Activated T-cell treated with anti-CD3 and anti-CD28 coated beads, Interleukin-2, amount 50 U/mL, for 24 hours (primary cell): ENCODE data around the gene AOC3.
"Not testable (repeated sequence)": the region's sequence is repeated elsewhere in the genome, so short reads cannot be mapped to it uniquely, and the experiment has no call there.

ENCODE experiments used
- DNase-seq: peaks from one replicate; pipeline ENCODE4 v3.0.0-alpha.2; 2020
- H3K27ac Mint-ChIP-seq: 2 replicates; pipeline ENCODE4 v1.8.0; 2020; ENCODE audit warnings: mild to moderate bottlenecking, mixed read lengths
- H3K27me3 Mint-ChIP-seq: 2 replicates; pipeline ENCODE4 v1.8.0; 2020; ENCODE audit warnings: mixed read lengths
- H3K36me3 Mint-ChIP-seq: 2 replicates; pipeline ENCODE4 v1.8.0; 2020; ENCODE audit warnings: low read depth, mixed read lengths
- H3K4me1 Mint-ChIP-seq: 2 replicates; pipeline ENCODE4 v1.8.0; 2020; ENCODE audit warnings: low read depth, mixed read lengths
- H3K4me3 Mint-ChIP-seq: 2 replicates; pipeline ENCODE4 v1.8.0; 2020; ENCODE audit warnings: mild to moderate bottlenecking, moderate library complexity, mixed read lengths
- H3K9me3 Mint-ChIP-seq: 2 replicates; pipeline ENCODE4 v1.8.0; 2020; ENCODE audit warnings: mixed read lengths

AOC3 gene

DNA sequence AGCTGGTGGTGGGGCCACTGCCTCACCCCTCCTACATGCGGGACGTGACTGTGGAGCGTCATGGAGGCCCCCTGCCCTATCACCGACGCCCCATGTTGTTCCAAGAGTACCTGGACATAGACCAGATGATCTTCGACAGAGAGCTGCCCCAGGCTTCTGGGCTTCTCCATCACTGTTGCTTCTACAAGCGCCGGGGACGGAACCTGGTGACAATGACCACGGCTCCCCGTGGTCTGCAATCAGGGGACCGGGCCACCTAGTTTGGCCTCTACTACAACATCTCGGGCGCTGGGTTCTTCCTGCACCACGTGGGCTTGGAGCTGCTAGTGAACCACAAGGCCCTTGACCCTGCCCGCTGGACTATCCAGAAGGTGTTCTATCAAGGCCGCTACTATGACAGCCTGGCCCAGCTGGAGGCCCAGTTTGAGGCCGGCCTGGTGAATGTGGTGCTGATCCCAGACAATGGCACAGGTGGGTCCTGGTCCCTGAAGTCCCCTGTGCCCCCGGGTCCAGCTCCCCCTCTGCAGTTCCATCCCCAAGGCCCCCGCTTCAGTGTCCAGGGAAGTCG lies 16.8 kb downstream of the AOC3 start:
- H3K27me3 Mint-ChIP-seq, result peaks cover 35% of the 10 kb centered on the region
- not testable (repeated sequence) for H3K9me3 Mint-ChIP-seq, DNase-seq, H3K4me3 Mint-ChIP-seq, H3K36me3 Mint-ChIP-seq, H3K4me1 Mint-ChIP-seq, H3K27ac Mint-ChIP-seq

GRCh38 chr17:42868338-42868737 lies 17.3 kb downstream of the AOC3 start:
- no peaks in the 10 kb centered on the region for H3K36me3 Mint-ChIP-seq
- H3K4me3 Mint-ChIP-seq, result no peak overlapping the region
- no peak overlapping the region for H3K27ac Mint-ChIP-seq
- H3K27me3 Mint-ChIP-seq, result peaks cover 40% of the 10 kb centered on the region
- no peaks in the 10 kb centered on the region for H3K9me3 Mint-ChIP-seq
- DNase-seq, result no peak
- no peaks in the 10 kb centered on the region for H3K4me1 Mint-ChIP-seq

GRCh38 chr17:42871647-42872046 lies 20.6 kb downstream of the AOC3 start:
- Mint-ChIP-seq H3K27me3 (peaks cover 38% of the 10 kb centered on the region), H3K4me1 (no peaks in the 10 kb centered on the region), H3K36me3 (no peaks in the 10 kb centered on the region), H3K4me3 (no peak overlapping the region), H3K9me3 (no peaks in the 10 kb centered on the region), H3K27ac (no peak overlapping the region)
- DNase-seq, result no peak

DNA sequence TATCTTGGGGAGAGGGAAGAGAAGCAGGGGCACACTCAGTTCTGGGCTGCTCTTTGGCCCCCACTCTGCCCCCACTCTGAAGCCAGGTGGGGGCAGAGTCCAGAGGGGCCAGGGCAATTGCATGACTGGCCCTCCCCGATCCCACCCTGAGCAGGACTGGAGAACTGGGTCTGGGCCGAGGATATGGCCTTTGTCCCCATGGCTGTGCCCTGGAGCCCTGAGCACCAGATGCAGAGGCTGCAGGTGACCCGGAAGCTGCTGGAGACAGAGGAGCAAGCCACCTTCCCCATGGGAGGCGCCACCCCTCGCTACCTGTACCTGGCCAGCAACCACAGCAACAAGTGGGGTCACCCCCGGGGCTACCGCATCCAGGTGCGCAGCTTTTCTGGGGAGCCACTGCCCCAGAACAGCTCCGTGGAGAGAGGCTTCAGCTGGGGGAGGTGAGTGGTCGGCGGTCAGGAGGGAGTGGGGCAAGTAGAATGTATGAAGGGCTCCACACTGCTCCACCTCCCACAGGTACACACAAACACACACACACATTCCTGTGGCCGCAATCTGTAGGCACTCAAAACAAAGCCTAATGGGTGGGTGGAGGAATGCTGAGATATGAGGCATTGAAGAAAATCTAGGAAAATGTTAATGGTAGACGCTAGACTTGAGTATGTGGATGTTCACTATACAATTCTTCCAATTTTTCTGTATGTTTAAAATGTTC lies 21.4 kb downstream of the AOC3 start:
- peaks cover 37% of the 10 kb centered on the region for H3K27me3 Mint-ChIP-seq
- H3K4me1 Mint-ChIP-seq, result no peaks in the 10 kb centered on the region
- no peak overlapping the region for H3K27ac Mint-ChIP-seq
- no peaks in the 10 kb centered on the region for H3K36me3 Mint-ChIP-seq
- no peak for DNase-seq
- no peak overlapping the region for H3K4me3 Mint-ChIP-seq
- H3K9me3 Mint-ChIP-seq, result no peaks in the 10 kb centered on the region

DNA sequence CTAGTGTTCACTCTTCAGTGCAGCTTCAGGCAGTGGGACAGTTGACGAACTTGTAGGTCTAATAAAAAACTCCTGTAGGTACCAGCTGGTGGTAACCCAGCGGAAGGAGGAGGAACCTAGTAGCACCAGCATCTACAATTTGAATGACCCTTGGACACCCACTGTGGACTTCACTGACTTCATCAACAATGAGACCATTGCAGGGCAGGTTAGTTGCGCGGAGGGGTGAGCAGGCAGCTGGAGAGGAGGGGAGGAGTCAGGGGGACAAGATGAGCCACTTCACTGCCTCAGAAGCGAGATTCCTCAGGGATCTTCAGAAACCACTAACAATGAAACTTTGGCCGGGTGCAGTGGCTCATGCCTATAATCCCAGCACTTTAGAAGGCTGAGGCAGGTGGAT lies 22.3 kb downstream of the AOC3 start:
- no peaks in the 10 kb centered on the region for H3K9me3 Mint-ChIP-seq
- no peaks in the 10 kb centered on the region for H3K4me1 Mint-ChIP-seq
- H3K4me3 Mint-ChIP-seq, result no peak overlapping the region
- H3K27ac Mint-ChIP-seq, result no peak overlapping the region
- DNase-seq, result no peak
- peaks cover 44% of the 10 kb centered on the region for H3K27me3 Mint-ChIP-seq
- no peaks in the 10 kb centered on the region for H3K36me3 Mint-ChIP-seq

DNA sequence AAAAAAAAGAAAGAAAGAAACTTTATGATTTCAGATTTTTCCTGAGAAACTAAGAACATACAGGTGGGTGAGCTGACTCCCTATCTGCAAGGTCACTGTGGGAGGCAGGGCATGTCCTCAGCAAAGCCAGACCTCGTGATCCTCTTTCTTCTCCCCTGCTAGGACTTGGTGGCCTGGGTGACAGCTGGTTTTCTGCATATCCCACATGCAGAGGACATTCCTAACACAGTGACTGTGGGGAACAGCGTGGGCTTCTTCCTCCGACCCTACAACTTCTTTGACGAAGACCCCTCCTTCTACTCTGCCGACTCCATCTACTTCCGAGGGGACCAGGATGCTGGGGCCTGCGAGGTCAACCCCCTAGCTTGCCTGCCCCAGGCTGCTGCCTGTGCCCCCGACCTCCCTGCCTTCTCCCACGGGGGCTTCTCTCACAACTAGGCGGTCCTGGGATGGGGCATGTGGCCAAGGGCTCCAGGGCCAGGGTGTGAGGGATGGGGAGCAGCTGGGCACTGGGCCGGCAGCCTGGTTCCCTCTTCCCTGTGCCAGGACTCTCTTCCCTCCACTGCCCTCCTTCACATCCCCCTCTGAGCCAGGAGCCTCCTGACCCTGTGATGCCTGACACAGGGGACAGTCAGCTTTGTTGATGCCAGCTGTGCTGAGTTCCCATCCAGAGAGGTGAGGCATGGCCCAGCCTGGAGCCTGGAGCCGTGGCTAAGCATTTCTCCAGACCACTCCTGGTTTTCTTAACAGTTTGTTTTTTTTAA lies 23.1 kb downstream of the AOC3 start:
- H3K4me3 Mint-ChIP-seq, H3K36me3 Mint-ChIP-seq, H3K9me3 Mint-ChIP-seq, H3K4me1 Mint-ChIP-seq, H3K27ac Mint-ChIP-seq, DNase-seq: not testable (repeated sequence)
- H3K27me3 Mint-ChIP-seq, result peaks cover 45% of the 10 kb centered on the region

DNA sequence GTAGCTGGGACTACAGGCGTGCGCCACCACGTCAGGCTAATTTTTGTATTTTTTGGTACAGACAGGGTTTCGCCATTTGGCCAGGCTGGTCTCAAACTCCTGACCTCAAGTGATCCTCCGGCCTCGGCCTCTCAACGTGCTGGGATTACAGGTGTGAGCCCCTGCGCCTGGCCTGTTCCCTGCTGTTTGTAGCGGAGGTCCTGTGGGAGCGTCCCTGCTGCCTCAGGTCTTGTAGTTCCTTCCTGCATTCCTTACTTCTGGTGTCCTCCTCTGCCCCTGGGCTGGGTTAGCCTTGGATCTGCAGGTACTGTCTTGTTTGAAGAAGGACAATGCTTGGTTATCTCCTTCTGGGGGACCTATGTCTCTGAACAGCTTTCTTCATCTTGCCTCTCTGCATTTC lies 26.0 kb downstream of the AOC3 start:
- Mint-ChIP-seq H3K27me3 (peaks cover 49% of the 10 kb centered on the region), H3K36me3 (no peaks in the 10 kb centered on the region), H3K9me3 (no peaks in the 10 kb centered on the region), H3K27ac (no peak overlapping the region), H3K4me1 (no peaks in the 10 kb centered on the region), H3K4me3 (no peak overlapping the region)
- no peak for DNase-seq

DNA sequence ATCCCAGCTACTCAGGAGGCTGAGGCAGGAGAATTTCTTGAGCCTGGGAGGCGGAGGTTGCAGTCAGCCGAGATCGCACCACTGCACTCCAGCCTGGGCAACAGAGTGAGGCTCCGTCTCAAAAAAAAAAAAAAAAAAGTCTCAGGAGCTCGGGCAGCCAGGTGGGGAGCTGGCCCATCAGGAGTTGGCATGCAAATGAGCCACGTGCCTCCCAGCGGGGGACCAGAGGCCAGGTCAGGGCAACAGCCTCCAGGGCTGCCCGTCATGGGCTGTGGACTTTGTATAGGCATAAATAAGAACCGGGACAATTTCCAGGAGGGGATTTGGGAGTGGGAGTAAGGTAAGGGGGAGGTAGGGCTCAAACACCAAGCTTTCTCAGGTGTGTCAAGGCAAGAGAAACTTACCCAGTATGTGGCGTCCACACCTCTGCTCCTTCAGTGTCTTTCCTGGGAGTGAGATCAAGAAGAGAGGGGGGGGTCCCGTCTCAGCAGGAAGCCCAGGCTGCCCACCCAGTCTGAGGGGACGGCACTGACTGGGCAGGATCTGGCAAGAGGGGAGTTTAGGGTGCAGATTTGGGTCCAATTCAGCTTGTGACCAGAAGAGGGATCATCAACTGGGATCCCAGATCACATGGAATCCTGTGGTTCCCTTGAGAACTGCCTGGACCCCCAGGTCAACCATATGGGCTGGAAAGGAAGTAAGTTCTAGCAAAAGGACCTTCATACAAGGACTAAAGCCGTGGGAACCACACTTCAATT lies 27.3 kb downstream of the AOC3 start:
- H3K9me3 Mint-ChIP-seq, result no peaks in the 10 kb centered on the region
- H3K36me3 Mint-ChIP-seq, result no peaks in the 10 kb centered on the region
- no peaks in the 10 kb centered on the region for H3K4me1 Mint-ChIP-seq
- no peak overlapping the region for H3K4me3 Mint-ChIP-seq
- H3K27ac Mint-ChIP-seq, result no peak overlapping the region
- DNase-seq, result no peak
- H3K27me3 Mint-ChIP-seq, result peaks cover 48% of the 10 kb centered on the region

DNA sequence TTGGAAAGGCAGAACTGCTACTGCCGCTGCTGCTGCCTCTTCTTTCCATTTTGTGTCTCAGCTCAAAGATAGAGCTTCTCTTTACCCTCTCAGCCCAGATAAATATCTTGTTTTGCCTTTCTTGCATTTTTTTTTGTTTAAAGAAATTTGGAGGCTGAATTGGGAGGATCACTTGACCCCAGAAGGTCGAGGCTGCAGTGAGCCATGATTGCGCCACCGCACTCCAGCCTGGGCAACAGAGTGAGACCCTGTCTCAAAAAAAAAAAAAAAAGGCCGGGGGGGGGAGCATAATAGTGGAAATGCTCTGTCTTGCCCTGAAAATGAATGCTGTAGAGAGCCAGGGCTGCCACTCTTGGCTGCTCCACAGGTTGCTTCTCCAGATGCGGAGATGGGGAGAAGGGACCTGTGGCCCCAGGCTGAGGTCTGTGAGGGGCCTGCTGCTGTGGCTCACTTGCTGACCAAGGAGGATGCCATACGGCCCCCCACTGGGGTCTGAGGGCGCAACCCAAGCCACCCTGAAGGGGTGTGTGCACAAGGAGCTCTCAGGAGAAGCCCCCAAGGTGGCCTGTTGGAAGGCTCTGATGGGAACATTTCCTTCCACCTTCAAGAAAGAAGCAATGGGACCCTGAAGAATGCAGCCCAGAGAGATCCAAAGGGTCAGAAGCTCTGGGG lies 28.1 kb downstream of the AOC3 start:
- H3K36me3 Mint-ChIP-seq, result no peaks in the 10 kb centered on the region
- H3K9me3 Mint-ChIP-seq, result no peaks in the 10 kb centered on the region
- peaks cover 53% of the 10 kb centered on the region for H3K27me3 Mint-ChIP-seq
- H3K4me1 Mint-ChIP-seq, result no peaks in the 10 kb centered on the region
- H3K4me3 Mint-ChIP-seq, result no peak overlapping the region
- no peak for DNase-seq
- no peak overlapping the region for H3K27ac Mint-ChIP-seq

- H3K27me3 Mint-ChIP-seq, result peaks cover 57% of the 10 kb centered on the region
- no peaks in the 10 kb centered on the region for H3K9me3 Mint-ChIP-seq
- no peak overlapping the region for H3K4me3 Mint-ChIP-seq
- H3K27ac Mint-ChIP-seq, result no peak overlapping the region
- no peaks in the 10 kb centered on the region for H3K36me3 Mint-ChIP-seq
- H3K4me1 Mint-ChIP-seq, result no peaks in the 10 kb centered on the region
- DNase-seq, result no peak
Measured at GRCh38 chr17:42879596-42879985, 28.6 kb downstream of the AOC3 start.

- H3K4me3 Mint-ChIP-seq, result no peak overlapping the region
- no peak overlapping the region for H3K27ac Mint-ChIP-seq
- no peaks in the 10 kb centered on the region for H3K9me3 Mint-ChIP-seq
- peaks cover 59% of the 10 kb centered on the region for H3K27me3 Mint-ChIP-seq
- no peaks in the 10 kb centered on the region for H3K36me3 Mint-ChIP-seq
- no peaks in the 10 kb centered on the region for H3K4me1 Mint-ChIP-seq
- no peak for DNase-seq
Measured at GRCh38 chr17:42880776-42881310, 29.8 kb downstream of the AOC3 start.

- not testable (repeated sequence) for H3K36me3 Mint-ChIP-seq, H3K27ac Mint-ChIP-seq, DNase-seq, H3K4me3 Mint-ChIP-seq, H3K4me1 Mint-ChIP-seq, H3K9me3 Mint-ChIP-seq
- H3K27me3 Mint-ChIP-seq, result peaks cover 63% of the 10 kb centered on the region
Measured at GRCh38 chr17:42881706-42882105, 30.7 kb downstream of the AOC3 start.

DNA sequence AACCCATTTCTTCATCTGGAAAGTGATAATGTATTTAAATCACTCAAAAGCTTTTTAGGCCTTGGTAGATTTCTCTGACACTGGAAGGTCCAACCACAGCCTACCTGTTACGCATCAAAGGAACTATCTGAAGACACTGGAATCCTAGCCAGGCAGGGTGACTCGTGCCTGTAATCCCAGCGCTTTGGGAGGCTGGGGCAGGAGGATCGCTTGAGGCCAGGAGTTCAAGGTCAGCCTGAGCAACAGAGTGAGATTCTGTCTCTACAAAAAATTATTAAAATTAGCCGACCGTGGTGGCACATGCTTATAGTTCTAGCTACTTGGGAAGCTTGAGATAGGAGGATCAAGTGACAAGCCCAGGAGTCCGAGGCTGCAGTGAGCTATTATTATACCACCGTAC lies 31.2 kb downstream of the AOC3 start:
- Mint-ChIP-seq H3K4me1 (peaks cover 6% of the 10 kb centered on the region), H3K9me3 (no peaks in the 10 kb centered on the region), H3K4me3 (no peak overlapping the region), H3K27ac (no peak overlapping the region), H3K27me3 (peaks cover 61% of the 10 kb centered on the region), H3K36me3 (no peaks in the 10 kb centered on the region)
- no peak for DNase-seq
